Ovary (tissue), 9 donors: ENCODE data around the gene ZMYM4. TPM values are rescaled to one million over a fixed set of nuclear protein-coding genes. Genes with fewer than 3 reads are reported as not detected.

Source experiments
- DNase-seq, 5 donors: peaks; one replicate each; pipeline ENCODE4 v3.0.0-alpha.2; 2019 to 2020
- H3K27ac ChIP-seq, 2 donors: fragments of 200-600 bp; one replicate each; pipeline versions ENCODE4 v1.5.1 to v1.8.0; 2019 to 2022
- H3K27me3 ChIP-seq: fragments of 200-600 bp; one replicate; pipeline ENCODE4 v1.8.0; 2022
- H3K36me3 ChIP-seq: fragments of 200-600 bp; sonication (generic); one replicate; pipeline ENCODE4 v1.5.1; 2019
- H3K4me1 ChIP-seq: one replicate; pipeline ENCODE4 v1.8.1; 2013; ENCODE audit warnings: mild to moderate bottlenecking, moderate library complexity; ENCODE audit not compliant: insufficient read depth
- H3K4me3 ChIP-seq: fragments of 200-600 bp; sonication (generic); one replicate; pipeline ENCODE4 v1.5.1; 2017
- H3K9me3 ChIP-seq, 2 donors: fragments of 200-600 bp in 1 of 2; sonication (generic) in 1 of 2; one replicate each; pipeline versions ENCODE4 v1.5.1 to v1.8.1; 2013 to 2019; ENCODE audit warnings: mild to moderate bottlenecking in 1 of 2, moderate library complexity in 1 of 2
- EP300 ChIP-seq: sonication (generic); formaldehyde crosslinking; IDR thresholded peaks from one replicate; pipeline ENCODE4 v1.6.1; 2017; ENCODE audit warnings: antibody characterized with exemption
- POLR2A ChIP-seq: fragments of 450-650 bp; IDR thresholded peaks from one replicate; pipeline ENCODE4 v1.6.1; 2017; ENCODE audit warnings: antibody characterized with exemption, mild to moderate bottlenecking, moderate library complexity
- WGBS, 3 donors: extraction: QIAGEN DNeasy Blood & Tissue Kit in 1 of 3; methylation state at CpG; one replicate each; pipeline versions ENCODE4 v1.1.5 to v1.1.7; 2013 to 2017; 5-methylcytosine and 5-hydroxymethylcytosine counted together
- intact Hi-C, 4 donors: fragments of 100-400 bp; cut with DNase I; formaldehyde crosslinking; loops; one replicate each; pipeline versions ENCODE4 v1.11.0 to v1.15.1; 2022 to 2023
- polyA plus RNA-seq, 2 donors: library from polyadenylated mRNA; stranded (reverse); fragments of 200-250 nt in 1 of 2; fragments of 350-450 nt in 1 of 2; fragmentation: Illumina TruSeq in 1 of 2; extraction: RNeasy Lipid Tissue Mini Kit (QIAGEN cat#74804) in 1 of 2; gene quantifications; one replicate each; pipeline ENCODE4 v1.2.3, GENCODE V29; 2013 to 2014
- total RNA-seq, 7 donors: library from RNA; depleted of rRNA in 2 of 7; stranded (reverse); fragments of >200 nt in 2 of 7; fragmentation: NEBNext Ultra II Directional in 3 of 7; extraction: Animal tissue kit (Norgen Biotek cat#: 25700) in 3 of 7; gene quantifications; one replicate each; pipeline versions ENCODE4 v1.1.0 to v1.2.4, GENCODE V29; 2016 to 2023
- TF ChIP-seq, protein P1 (sequence below), 3 donors: fragments of 450-650 bp in 2 of 3; fragments of 200-600 bp in 1 of 3; IDR thresholded peaks; one replicate each; pipeline versions ENCODE4 v1.5.1 to v1.8.0; 2016 to 2022; ENCODE audit warnings: antibody characterized with exemption in 3 of 3, mild to moderate bottlenecking in 1 of 3
- donor health status: DM: no; HTN: no; CAD: no; lungs with moderate emphysema.
- donor health status: DM: no; HTN: no; CAD: no.
- donor health status: Bipolar disorder and iron deficiency.
- donor health status: DM: yes; HTN: yes; CAD: no.
- donor health status: DM: no; HTN: no; CAD: no.
- donor health status: DM: yes; HTN: yes; CAD: no.

Gene ZMYM4
- total and polyA plus RNA-seq, 9 donors = 15.9 to 77.2 (median 52.2) TPM

DNA sequence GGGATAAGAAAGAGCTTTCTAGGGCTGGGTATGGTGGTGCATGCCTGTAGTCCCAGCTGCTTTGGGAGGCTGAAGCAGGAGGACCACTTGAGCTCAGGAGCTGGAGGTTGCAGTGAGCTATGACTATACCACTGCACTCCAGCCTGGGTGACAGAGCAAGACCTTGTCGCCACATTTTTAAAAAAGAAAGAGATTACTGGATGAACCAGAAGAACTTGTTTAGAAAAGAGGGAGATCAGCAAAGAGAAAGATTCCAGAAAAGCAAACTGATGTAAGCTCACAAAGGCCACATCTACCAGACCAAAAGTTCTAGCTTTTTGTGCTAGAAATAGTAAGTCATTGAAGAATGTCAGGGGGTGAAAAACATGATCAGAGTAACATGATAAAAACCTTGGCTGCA, 171.1 kb downstream of the ZMYM4 start:
- 65 to 100% (median 100%) methylated on average over 1 of the region's 1 CpG for WGBS, 3 donors
- no peak for TF ChIP-seq POLR2A
- TF ChIP-seq, protein P1, sequence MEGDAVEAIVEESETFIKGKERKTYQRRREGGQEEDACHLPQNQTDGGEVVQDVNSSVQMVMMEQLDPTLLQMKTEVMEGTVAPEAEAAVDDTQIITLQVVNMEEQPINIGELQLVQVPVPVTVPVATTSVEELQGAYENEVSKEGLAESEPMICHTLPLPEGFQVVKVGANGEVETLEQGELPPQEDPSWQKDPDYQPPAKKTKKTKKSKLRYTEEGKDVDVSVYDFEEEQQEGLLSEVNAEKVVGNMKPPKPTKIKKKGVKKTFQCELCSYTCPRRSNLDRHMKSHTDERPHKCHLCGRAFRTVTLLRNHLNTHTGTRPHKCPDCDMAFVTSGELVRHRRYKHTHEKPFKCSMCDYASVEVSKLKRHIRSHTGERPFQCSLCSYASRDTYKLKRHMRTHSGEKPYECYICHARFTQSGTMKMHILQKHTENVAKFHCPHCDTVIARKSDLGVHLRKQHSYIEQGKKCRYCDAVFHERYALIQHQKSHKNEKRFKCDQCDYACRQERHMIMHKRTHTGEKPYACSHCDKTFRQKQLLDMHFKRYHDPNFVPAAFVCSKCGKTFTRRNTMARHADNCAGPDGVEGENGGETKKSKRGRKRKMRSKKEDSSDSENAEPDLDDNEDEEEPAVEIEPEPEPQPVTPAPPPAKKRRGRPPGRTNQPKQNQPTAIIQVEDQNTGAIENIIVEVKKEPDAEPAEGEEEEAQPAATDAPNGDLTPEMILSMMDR (IDR thresholded peaks at IDR 0.05) = no peak
- TF ChIP-seq EP300 = no peak
- H3K4me1 ChIP-seq = no peaks in the 10 kb centered on the region
- no peak overlapping the region for H3K27ac ChIP-seq
- no peak overlapping the region for H3K4me3 ChIP-seq
- no peaks in the 10 kb centered on the region for H3K27me3 ChIP-seq
- no peaks in the 10 kb centered on the region for H3K9me3 ChIP-seq
- DNase-seq = no peak
- no peaks in the 10 kb centered on the region for H3K36me3 ChIP-seq
- intact Hi-C loops = loop anchor here in 1 of 4 donors (10.0 kb wide), 1 partner anchor 285 kb away; no protein-coding TSS in a partner anchor

DNA sequence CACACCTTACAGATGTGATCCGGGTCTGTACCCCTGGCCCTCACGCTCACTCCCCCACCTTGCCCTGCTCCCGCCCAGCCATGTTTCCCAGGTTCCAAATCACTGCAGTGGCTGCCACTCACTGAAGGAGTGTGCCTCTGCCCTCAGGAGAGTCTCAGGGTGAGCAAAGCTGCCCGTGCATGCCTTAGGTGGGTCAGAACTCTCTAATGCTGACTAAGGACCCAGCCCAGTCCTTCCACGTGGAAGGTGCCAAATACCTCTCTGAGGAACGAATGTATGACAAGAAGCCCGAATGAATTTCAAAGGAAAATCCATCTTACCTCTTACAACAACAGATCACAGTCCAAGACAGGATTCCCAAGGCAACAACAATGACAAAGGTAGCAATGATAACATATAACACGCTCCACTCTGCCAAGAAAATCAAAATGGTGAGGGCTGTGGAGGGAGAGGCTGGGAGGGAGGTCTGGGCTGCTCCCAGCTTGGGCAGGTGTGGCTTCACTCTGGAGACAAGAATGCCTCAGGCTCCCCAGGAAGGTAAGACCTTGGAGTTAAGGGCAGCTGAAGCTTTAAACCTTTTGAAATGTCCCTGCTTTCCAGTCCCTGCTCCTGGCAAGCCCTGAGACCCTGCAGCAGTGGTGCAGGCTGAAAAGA, 173.5 kb downstream of the ZMYM4 start:
- WGBS, 3 donors = 81 to 92% (median 82%) methylated on average over 8 of the region's 8 CpGs
- H3K27ac ChIP-seq = no peak overlapping the region
- no peak for DNase-seq

DNA sequence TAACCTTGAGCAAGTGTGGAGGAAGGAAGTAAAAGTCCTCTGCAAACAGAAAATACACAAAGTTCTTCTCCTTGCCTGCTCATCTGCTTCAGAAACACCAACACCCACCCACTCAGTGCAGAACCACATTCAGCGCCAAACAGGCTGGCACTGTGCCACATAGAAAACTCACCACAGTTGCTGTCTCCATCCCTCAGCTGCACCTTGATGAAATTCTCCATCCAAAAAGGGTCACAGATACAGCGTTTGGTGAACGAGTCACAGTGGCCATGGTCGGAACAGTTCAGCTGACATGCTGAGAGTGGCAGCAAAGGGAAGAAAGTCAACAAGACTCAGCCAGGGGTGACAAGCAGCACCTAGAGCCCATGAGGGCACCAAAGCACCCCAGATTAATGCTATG, 174.2 kb downstream of the ZMYM4 start:
- H3K27ac ChIP-seq = no peak overlapping the region
- H3K4me3 ChIP-seq = no peak overlapping the region
- H3K36me3 ChIP-seq = no peaks in the 10 kb centered on the region
- intact Hi-C loops = loop anchor here in 1 of 4 donors (10.0 kb wide), 1 partner anchor 282 kb away; no protein-coding TSS in a partner anchor
- no peaks in the 10 kb centered on the region for H3K27me3 ChIP-seq
- no peaks in the 10 kb centered on the region for H3K9me3 ChIP-seq
- TF ChIP-seq POLR2A = no peak
- TF ChIP-seq, protein P1 (IDR thresholded peaks at IDR 0.05) = no peak
- TF ChIP-seq EP300 = no peak
- H3K4me1 ChIP-seq = no peaks in the 10 kb centered on the region
- peak in 1 of 5 donors; percentile 35 for DNase-seq
- WGBS, 3 donors = 54 to 78% (median 57%) methylated on average over 4 of the region's 4 CpGs

More for the DNA sequence above, 173.5 kb downstream of the ZMYM4 start:
- Histone ChIP-seq H3K4me3 (no peak overlapping the region), H3K36me3 (no peaks in the 10 kb centered on the region), H3K9me3 (no peaks in the 10 kb centered on the region), H3K27me3 (no peaks in the 10 kb centered on the region), H3K4me1 (no peaks in the 10 kb centered on the region)
- intact Hi-C loops = loop anchor here in 1 of 4 donors (10.0 kb wide), 1 partner anchor 283 kb away; no protein-coding TSS in a partner anchor
- TF ChIP-seq, protein P1 (IDR thresholded peaks at IDR 0.05) = no peak
- TF ChIP-seq EP300 (no peak), POLR2A (no peak)

DNA sequence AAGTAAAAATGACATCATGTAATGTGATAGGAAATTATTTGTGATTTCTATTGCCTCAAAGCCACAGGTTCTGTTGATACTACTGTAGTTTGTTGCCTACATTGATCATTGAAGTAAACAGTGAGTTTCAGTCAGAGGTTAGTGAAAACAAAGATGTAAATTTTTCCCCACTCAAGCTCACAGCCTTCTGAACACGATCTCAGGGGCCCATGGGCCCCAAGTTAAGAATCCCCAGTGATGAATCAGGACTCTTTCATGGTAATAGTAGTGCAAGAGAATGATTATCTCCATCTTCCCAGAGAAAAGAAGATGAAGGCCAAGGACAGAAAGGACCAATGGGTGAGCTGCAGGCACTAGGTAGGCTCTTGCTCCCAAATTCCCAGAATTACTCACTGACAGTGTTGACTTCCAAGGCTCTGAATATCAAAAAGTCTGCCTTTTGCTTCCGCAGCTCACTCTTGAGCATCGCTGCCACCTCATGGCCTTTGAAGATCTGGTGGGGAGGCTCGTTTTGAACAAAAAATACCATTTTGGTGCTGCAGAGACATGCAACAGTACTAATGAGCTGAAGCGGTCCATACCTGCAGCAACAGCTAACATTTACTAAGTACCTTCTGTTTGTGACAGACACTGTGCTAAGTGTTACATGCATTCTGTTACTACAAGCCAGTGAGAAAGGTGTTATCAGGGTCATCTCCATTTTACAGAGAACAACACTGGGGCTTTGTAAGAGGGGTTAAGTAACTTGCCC, 175.4 kb downstream of the ZMYM4 start:
- Histone ChIP-seq H3K27me3 (no peaks in the 10 kb centered on the region), H3K9me3 (no peaks in the 10 kb centered on the region), H3K36me3 (no peaks in the 10 kb centered on the region), H3K27ac (no peak overlapping the region), H3K4me3 (no peak overlapping the region), H3K4me1 (no peaks in the 10 kb centered on the region)
- intact Hi-C loops = loop anchor here in 1 of 4 donors (10.0 kb wide), 1 partner anchor 281 kb away; no protein-coding TSS in a partner anchor
- DNase-seq = no peak
- WGBS, 3 donors = 69 to 79% (median 71%) methylated on average over 5 of the region's 5 CpGs
- TF ChIP-seq EP300 = no peak
- TF ChIP-seq POLR2A = no peak
- TF ChIP-seq, protein P1 (IDR thresholded peaks at IDR 0.05) = no peak
